ENCODE results near the gene FAM222B. TPM values are rescaled to one million over a fixed set of nuclear protein-coding genes. Genes with fewer than 3 reads are reported as not detected.
A peak's percentile ranks its signal among the peaks of the same experiment; 100 is the strongest.
"Not testable (repeated sequence)": the region's sequence is repeated elsewhere in the genome, so short reads cannot be mapped to it uniquely, and the experiment has no call there.

The FAM222B gene
- total RNA-seq, 2 donors from 2014 or later, result 20.9 to 26.5 TPM

GRCh38 chr17:28728364-28729200, 114.0 kb downstream of the FAM222B start, which contains the start of gene NEK8:
Gene NEK8 (plus strand): TSS chr17:28728788. CDS start chr17:28728814, 26 bp downstream.
- Mint-ChIP-seq H3K9me3 (peaks cover 0 to 2% of the 10 kb centered on the region in 2 donors), H3K4me3 (peak within 1 kb of the TSS; percentile 98 to 100), H3K4me1 (ENCODE audit: low read depth) (peaks cover 53% of the 10 kb centered on the region), H3K36me3 (ENCODE audit: insufficient read depth in 2 of 2) (peaks cover 5 to 11% of the 10 kb centered on the region in 2 donors), H3K27ac (peak within 1 kb of the TSS; percentile 87), H3K27me3 (ENCODE audit: low read depth) (no peaks in the 10 kb centered on the region)
- ATAC-seq (replicated peaks in 1 of 2) (peak; percentile 53 to 56), DNase-seq (peak; percentile 98 to 99)

- DNase-seq (peak; percentile 95), ATAC-seq (replicated peaks in 1 of 2) (peak; percentile 37 to 53)
- peak overlapping the region; percentile 87 for H3K27ac Mint-ChIP-seq
- H3K4me3 Mint-ChIP-seq, result peak overlapping the region; percentile 98 to 100
- peaks cover 6 to 16% of the 10 kb centered on the region in 2 donors for H3K36me3 Mint-ChIP-seq (ENCODE audit: insufficient read depth in 2 of 2)
- peaks cover 0 to 2% of the 10 kb centered on the region in 2 donors for H3K9me3 Mint-ChIP-seq
- H3K27me3 Mint-ChIP-seq (ENCODE audit: low read depth), result no peaks in the 10 kb centered on the region
- H3K4me1 Mint-ChIP-seq (ENCODE audit: low read depth), result peaks cover 58% of the 10 kb centered on the region
Measured at GRCh38 chr17:28726627-28727491, 115.7 kb downstream of the FAM222B start.

GRCh38 chr17:28726226-28726626, 116.4 kb downstream of the FAM222B start, which contains the start of gene TLCD1:
Gene TLCD1 (minus strand): TSS chr17:28726233. CDS start chr17:28726097, 136 bp downstream.
- peak; percentile 43 to 46 for ATAC-seq (replicated peaks in 1 of 2)
- DNase-seq, result peak; percentile 83 to 89
- no peaks in the 10 kb centered on the region for H3K27me3 Mint-ChIP-seq (ENCODE audit: low read depth)
- H3K4me3 Mint-ChIP-seq, result peak within 1 kb of the TSS; percentile 98 to 100
- peaks cover 0 to 2% of the 10 kb centered on the region in 2 donors for H3K9me3 Mint-ChIP-seq
- H3K27ac Mint-ChIP-seq, result peak within 1 kb of the TSS; percentile 87
- H3K4me1 Mint-ChIP-seq (ENCODE audit: low read depth), result peaks cover 65% of the 10 kb centered on the region
- H3K36me3 Mint-ChIP-seq (ENCODE audit: insufficient read depth in 2 of 2), result peaks cover 7 to 20% of the 10 kb centered on the region in 2 donors

GRCh38 chr17:28725660-28726225, 116.8 kb downstream of the FAM222B start:
- no peaks in the 10 kb centered on the region for H3K27me3 Mint-ChIP-seq (ENCODE audit: low read depth)
- peaks cover 8 to 22% of the 10 kb centered on the region in 2 donors for H3K36me3 Mint-ChIP-seq (ENCODE audit: insufficient read depth in 2 of 2)
- peaks cover 68% of the 10 kb centered on the region for H3K4me1 Mint-ChIP-seq (ENCODE audit: low read depth)
- H3K27ac Mint-ChIP-seq, result peak overlapping the region; percentile 64
- ATAC-seq (replicated peaks in 1 of 2), result peak; percentile 2 to 5
- H3K4me3 Mint-ChIP-seq, result peak overlapping the region; percentile 82 to 94
- DNase-seq, result peak in 1 of 2 donors; percentile 64
- peaks cover 0 to 2% of the 10 kb centered on the region in 2 donors for H3K9me3 Mint-ChIP-seq

- no peak for ATAC-seq (replicated peaks in 1 of 2)
- peak in 1 of 2 donors; percentile 31 for DNase-seq
Measured at GRCh38 chr17:28725166-28725659, 117.4 kb downstream of the FAM222B start.

GRCh38 chr17:28724500-28725165, 118.0 kb downstream of the FAM222B start:
- Mint-ChIP-seq H3K27me3 (ENCODE audit: low read depth) (no peaks in the 10 kb centered on the region), H3K36me3 (ENCODE audit: insufficient read depth in 2 of 2) (peaks cover 18 to 32% of the 10 kb centered on the region in 2 donors), H3K4me3 (peak overlapping the region; percentile 82 to 94), H3K27ac (peak overlapping the region; percentile 64), H3K4me1 (ENCODE audit: low read depth) (peaks cover 68% of the 10 kb centered on the region), H3K9me3 (peaks cover 0 to 2% of the 10 kb centered on the region in 2 donors)
- no peak for DNase-seq
- no peak for ATAC-seq (replicated peaks in 1 of 2)

More at GRCh38 chr17:28725166-28725659, 117.4 kb downstream of the FAM222B start:
- Mint-ChIP-seq H3K9me3 (peaks cover 0 to 2% of the 10 kb centered on the region in 2 donors), H3K36me3 (ENCODE audit: insufficient read depth in 2 of 2) (peaks cover 14 to 27% of the 10 kb centered on the region in 2 donors), H3K27ac (peak overlapping the region; percentile 64), H3K4me1 (ENCODE audit: low read depth) (peaks cover 72% of the 10 kb centered on the region), H3K27me3 (ENCODE audit: low read depth) (no peaks in the 10 kb centered on the region), H3K4me3 (peak overlapping the region; percentile 82 to 94)

GRCh38 chr17:28723836-28724499, 118.6 kb downstream of the FAM222B start:
- Mint-ChIP-seq H3K4me1 (ENCODE audit: low read depth) (peaks cover 67% of the 10 kb centered on the region), H3K4me3 (peak overlapping the region; percentile 82 to 99), H3K27ac (peak overlapping the region; percentile 66), H3K36me3 (ENCODE audit: insufficient read depth in 2 of 2) (peaks cover 18 to 30% of the 10 kb centered on the region in 2 donors)
- not testable (repeated sequence) for H3K27me3 Mint-ChIP-seq (ENCODE audit: low read depth); ATAC-seq (replicated peaks in 1 of 2); H3K9me3 Mint-ChIP-seq; DNase-seq

GRCh38 chr17:28723159-28723835, 119.3 kb downstream of the FAM222B start:
- Mint-ChIP-seq H3K36me3 (ENCODE audit: insufficient read depth in 2 of 2) (peaks cover 18 to 30% of the 10 kb centered on the region in 2 donors), H3K27me3 (ENCODE audit: low read depth) (peaks cover 4% of the 10 kb centered on the region), H3K4me3 (peak overlapping the region; percentile 82 to 99), H3K4me1 (ENCODE audit: low read depth) (peaks cover 69% of the 10 kb centered on the region), H3K9me3 (no peaks in the 10 kb centered on the region), H3K27ac (peak overlapping the region; percentile 66)
- DNase-seq (no peak), ATAC-seq (replicated peaks in 1 of 2) (no peak)

GRCh38 chr17:28722417-28723158, 120.0 kb downstream of the FAM222B start:
- ATAC-seq (replicated peaks in 1 of 2) (no peak), DNase-seq (no peak)
- H3K27me3 Mint-ChIP-seq (ENCODE audit: low read depth), result peaks cover 6% of the 10 kb centered on the region
- no peaks in the 10 kb centered on the region for H3K9me3 Mint-ChIP-seq
- H3K27ac Mint-ChIP-seq, result peak overlapping the region; percentile 73
- peaks cover 69% of the 10 kb centered on the region for H3K4me1 Mint-ChIP-seq (ENCODE audit: low read depth)
- H3K36me3 Mint-ChIP-seq (ENCODE audit: insufficient read depth in 2 of 2), result peaks cover 18 to 30% of the 10 kb centered on the region in 2 donors
- H3K4me3 Mint-ChIP-seq, result peak overlapping the region; percentile 96 to 99

- not testable (repeated sequence) for ATAC-seq (replicated peaks in 1 of 2); H3K9me3 Mint-ChIP-seq; DNase-seq; H3K27me3 Mint-ChIP-seq (ENCODE audit: low read depth)
- Mint-ChIP-seq H3K4me3 (peak overlapping the region; percentile 96 to 99), H3K36me3 (ENCODE audit: insufficient read depth in 2 of 2) (peaks cover 18 to 30% of the 10 kb centered on the region in 2 donors), H3K4me1 (ENCODE audit: low read depth) (peaks cover 68% of the 10 kb centered on the region), H3K27ac (peak overlapping the region; percentile 93)
Measured at GRCh38 chr17:28720997-28721329, 121.6 kb downstream of the FAM222B start.

All from activated T-cell treated with anti-CD3 and anti-CD28 coated beads, Interleukin-2, amount 50 U/mL, for 72 hours (primary cell).